Astrocyte of the spinal cord (primary cell): ENCODE results near the gene ANKRD10.
A peak's percentile ranks its signal among the peaks of the same experiment; 100 is the strongest.

ENCODE experiments used
- DNase-seq: peaks from one replicate; pipeline ENCODE4 v3.0.0; 2011; ENCODE audit warnings: low read depth, low spot score
- H3K4me3 ChIP-seq: 2 replicates; pipeline ENCODE4 v1.5.1; 2011; ENCODE audit warnings: low read depth, mild to moderate bottlenecking, low read length, moderate library complexity
- in situ Hi-C: cut with HindIII; loops from 2 replicates; pipeline ENCODE4 v1.10.0; 2017; ENCODE audit warnings: low sequenced_read_pairs
- TF ChIP-seq, protein P1 (sequence below): IDR thresholded peaks from 2 replicates; pipeline ENCODE4 v1.5.1; 2012; ENCODE audit warnings: low read depth, mild to moderate bottlenecking, low read length, inconsistent platforms

The ANKRD10 gene

DNA sequence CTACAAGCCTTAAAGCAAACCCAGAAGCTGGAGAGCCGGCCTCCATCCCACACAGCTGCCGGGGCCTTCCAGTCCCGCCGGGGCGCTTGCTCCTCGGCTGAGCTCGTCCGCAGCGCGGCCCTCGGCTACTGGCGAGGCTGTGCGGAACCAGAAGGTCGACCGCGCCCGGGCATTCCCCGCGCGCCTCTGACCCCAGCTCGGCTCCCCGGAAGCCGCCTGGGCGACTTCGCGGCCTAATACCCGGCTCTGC, 863 bp downstream of the ANKRD10 start:
- H3K4me3 ChIP-seq, result peak overlapping the region; percentile 90
- TF ChIP-seq, protein P1, sequence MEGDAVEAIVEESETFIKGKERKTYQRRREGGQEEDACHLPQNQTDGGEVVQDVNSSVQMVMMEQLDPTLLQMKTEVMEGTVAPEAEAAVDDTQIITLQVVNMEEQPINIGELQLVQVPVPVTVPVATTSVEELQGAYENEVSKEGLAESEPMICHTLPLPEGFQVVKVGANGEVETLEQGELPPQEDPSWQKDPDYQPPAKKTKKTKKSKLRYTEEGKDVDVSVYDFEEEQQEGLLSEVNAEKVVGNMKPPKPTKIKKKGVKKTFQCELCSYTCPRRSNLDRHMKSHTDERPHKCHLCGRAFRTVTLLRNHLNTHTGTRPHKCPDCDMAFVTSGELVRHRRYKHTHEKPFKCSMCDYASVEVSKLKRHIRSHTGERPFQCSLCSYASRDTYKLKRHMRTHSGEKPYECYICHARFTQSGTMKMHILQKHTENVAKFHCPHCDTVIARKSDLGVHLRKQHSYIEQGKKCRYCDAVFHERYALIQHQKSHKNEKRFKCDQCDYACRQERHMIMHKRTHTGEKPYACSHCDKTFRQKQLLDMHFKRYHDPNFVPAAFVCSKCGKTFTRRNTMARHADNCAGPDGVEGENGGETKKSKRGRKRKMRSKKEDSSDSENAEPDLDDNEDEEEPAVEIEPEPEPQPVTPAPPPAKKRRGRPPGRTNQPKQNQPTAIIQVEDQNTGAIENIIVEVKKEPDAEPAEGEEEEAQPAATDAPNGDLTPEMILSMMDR, result no peak
- no peak for DNase-seq
- in situ Hi-C loops, result no loop called here

DNA sequence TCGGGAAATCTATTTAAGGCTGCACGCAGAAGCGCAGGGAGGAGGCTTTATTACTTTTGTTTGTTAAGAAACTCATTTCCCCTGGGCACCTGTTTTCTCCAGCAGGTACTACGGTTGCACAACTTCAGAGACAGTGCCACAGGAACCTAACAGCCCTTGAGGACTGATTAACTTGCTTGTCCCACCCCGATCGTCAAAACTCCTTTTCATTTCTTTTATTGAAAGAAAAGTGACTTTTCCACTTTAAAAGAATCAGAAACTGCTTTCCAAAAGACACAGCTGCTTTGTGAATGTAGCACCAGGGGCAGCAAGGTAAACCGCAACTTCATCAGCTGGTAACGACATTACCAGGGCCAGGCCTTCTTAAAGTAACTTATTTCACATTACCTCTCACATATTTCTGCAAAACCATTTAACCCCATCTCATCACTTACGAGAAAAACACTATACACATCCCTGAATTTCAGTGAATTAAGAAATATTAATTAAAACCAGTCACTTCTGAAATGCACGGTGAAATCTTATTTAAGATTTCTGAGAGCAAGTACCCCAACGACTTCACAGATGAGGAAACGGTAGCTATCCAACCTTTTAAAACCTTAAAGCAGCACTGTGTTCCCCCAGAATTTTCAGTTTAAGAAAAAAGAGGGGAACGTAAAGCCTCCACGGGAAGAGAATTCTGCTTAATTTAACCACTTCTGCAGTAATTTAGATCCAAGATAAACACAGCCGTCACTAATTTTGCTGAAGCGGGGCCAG, 1.4 kb downstream of the ANKRD10 start:
- H3K4me3 ChIP-seq, result peak overlapping the region; percentile 90
- in situ Hi-C loops, result no loop called here
- peak; percentile 38 for DNase-seq
- TF ChIP-seq, protein P1, result no peak

DNA sequence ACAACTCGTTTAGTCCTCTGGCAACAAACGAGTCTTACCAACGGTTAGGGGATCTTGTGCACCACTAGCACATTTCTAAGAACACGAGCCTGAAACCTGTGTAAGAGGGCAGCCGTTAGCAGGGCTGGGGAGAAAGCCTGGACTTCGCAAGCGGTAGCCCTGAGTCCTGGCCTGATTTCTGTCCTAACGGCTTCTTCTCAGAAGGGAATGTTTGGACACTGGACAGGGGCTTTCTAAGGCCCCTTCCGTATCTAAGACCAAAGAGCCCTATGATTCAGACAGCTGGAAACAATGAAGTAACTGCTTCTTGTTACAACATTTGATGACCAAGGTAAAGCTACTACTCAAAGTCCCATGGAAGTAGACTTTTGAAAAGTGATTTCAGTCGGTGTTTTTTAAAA, 2.2 kb downstream of the ANKRD10 start:
- in situ Hi-C loops, result no loop called here
- peak; percentile 72 for DNase-seq
- H3K4me3 ChIP-seq, result peak overlapping the region; percentile 90
- TF ChIP-seq, protein P1, result no peak

DNA sequence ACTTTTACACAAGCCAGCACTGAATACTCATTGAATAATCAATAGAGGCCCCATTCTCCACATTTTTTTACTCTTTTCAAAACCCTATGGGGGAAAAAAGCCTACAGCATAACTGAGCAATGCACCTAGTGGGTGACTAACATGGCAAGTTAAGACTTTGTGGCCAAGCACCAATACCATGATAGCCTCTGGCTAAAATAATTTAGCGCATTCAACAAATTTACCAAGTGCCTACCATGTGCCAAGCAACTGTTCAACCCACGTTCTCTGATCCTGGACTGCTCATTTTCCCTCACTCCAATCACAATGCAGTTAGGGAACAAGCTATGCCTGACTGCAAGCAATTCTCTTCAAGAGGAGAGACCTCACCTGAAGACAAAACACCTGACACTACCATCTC, 3.0 kb downstream of the ANKRD10 start:
- TF ChIP-seq, protein P1, result no peak
- no peak for DNase-seq
- H3K4me3 ChIP-seq, result peak overlapping the region; percentile 90
- in situ Hi-C loops, result no loop called here

DNA sequence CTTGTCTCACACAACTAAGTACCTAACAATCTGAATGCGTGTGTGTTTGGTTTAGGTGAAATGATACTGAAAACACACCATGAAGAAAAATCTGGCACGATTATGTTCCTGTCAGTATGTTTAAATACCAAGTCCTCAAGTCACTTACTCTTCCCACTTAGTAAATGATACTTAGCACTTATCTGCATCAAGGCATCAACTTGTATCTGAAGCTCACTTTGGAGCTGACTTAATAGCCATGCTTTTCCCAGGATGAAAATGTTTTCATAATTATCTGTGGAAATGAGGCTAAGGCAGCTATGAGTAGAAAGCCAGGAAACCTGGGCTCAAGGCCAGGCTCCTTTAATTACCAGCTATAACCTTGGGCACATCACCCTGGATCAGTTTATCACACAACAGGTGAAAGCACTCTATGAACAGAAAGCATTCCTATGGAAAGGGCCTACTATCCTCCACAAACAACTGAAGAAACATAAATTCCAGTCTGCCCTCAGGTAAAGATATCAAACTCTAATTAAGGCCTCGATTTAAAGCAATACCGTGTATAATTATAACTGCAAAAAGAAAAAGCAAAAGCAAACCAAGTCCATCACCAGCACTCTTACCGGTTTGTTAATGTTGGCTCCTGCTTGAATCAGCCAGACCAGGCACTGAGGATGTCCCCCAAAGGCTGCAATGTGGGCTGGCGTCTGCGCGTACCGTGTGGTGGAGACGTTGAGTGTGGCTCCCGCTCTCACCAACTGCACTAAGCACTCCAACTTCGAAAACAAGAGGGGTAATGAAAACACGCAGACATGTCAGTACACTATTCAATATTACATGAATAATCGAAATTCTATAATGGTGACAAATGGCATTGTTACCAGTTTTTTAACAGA, 4.6 kb downstream of the ANKRD10 start:
- TF ChIP-seq, protein P1, result no peak
- DNase-seq, result no peak
- H3K4me3 ChIP-seq, result no peak overlapping the region
- in situ Hi-C loops, result no loop called here

DNA sequence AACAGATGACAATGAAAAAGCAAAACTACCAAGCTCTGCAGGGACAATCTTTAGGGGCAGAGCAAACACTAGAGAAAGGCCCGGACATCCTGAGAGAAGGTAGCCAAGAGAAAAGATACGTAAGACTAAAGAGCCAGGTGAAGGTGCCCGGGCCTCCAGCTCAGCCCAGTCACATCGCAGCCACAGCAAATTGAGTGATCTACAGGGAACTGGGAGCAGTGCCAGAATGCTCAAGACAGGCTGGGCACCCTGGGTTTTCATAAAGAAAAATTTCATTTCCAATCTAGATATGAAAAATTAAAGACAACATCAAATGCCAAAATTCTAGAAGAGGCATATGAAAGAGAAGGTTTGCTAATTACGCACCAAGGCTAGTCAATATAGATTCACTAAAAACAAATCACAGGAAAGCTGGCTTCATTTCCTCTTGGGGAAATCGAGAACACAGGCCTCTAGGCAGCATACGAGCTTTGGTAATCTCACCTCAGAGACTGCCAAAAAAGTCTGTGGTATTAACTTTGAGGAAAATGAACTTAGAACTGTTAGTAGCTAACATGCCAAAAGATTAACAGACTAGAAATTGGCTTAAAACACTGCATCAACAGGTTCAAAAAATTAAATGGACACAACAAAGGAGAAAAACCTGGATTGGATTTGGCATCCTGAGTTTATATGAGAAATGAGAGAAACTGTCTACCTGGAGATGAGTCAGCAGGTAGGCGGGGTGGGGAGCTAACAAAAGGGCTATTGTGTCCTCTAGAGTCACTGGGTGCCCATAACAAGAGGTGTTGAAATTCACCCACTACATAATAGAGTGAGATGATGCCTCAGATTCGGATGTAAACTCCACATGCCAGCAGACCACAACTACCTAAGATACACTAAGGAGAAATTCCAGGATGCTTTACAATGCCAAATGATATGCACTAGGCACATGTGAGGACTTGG, 6.6 kb downstream of the ANKRD10 start:
- TF ChIP-seq, protein P1, result no peak
- in situ Hi-C loops, result no loop called here
- DNase-seq, result no peak
- H3K4me3 ChIP-seq, result no peak overlapping the region
